ENCODE results near the gene ABHD6. TPM values are rescaled to one million over a fixed set of nuclear protein-coding genes. Genes with fewer than 3 reads are reported as not detected.
"Not testable (repeated sequence)": the region's sequence is repeated elsewhere in the genome, so short reads cannot be mapped to it uniquely, and the experiment has no call there.

The ABHD6 gene, protein sequence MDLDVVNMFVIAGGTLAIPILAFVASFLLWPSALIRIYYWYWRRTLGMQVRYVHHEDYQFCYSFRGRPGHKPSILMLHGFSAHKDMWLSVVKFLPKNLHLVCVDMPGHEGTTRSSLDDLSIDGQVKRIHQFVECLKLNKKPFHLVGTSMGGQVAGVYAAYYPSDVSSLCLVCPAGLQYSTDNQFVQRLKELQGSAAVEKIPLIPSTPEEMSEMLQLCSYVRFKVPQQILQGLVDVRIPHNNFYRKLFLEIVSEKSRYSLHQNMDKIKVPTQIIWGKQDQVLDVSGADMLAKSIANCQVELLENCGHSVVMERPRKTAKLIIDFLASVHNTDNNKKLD
- 8.4 and 9.5 TPM in 2 replicates for total RNA-seq

DNA sequence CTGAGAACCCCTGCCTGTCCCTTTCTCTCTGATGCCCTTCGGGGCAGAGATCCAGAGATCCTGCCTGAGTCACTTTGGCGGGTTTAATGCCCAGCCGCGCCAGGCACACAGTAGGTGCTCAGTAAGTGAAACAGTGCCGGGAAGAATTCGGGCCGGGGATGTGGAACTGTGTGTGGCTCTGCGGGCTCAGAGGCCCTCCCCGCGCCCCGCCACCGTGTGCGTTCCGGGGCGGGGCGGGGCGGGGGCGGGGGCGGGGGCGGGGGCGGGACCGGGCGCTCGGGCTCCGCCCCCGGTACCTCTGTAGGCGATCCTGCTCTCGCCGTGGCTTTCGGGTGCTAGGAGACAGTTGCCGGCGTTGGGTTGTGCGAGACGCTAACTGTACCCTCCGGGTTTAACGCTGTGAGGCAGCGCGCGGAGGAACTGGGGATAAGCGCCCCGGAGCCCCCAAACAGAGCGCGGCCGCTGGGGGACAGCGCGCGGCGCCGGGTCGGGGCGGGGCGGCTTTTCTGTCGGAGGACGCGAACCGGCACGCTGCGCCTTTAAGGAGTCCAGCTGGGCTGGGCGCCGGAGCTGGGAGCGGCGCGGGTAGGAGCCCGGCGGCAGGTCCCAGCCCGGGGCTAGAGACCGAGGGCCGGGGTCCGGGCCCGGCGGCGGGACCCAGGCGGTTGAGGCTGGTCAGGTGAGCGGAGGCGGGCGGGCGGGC is at the start of gene ABHD6:
ABHD6 (plus strand) TSS at position 555 of the 703 bp plus-strand sequence. CDS start 18,795 bp downstream, outside the sequence.
- no peak for DNase-seq (ENCODE audit: extremely low read depth, low read depth, low spot score)

- no peak for DNase-seq (ENCODE audit: extremely low read depth, low read depth, low spot score)
Observed at GRCh38 chr3:58188173-58188564, 49.4 kb upstream of the ABHD6 start.

- DNase-seq (ENCODE audit: extremely low read depth, low read depth, low spot score) = no peak
Observed at GRCh38 chr3:58188921-58189451, 48.6 kb upstream of the ABHD6 start.

- DNase-seq (ENCODE audit: extremely low read depth, low read depth, low spot score) = no peak
Observed at GRCh38 chr3:58189691-58190090, 47.9 kb upstream of the ABHD6 start.

- no peak for DNase-seq (ENCODE audit: extremely low read depth, low read depth, low spot score)
Observed at GRCh38 chr3:58190291-58190690, 47.3 kb upstream of the ABHD6 start.

DNA sequence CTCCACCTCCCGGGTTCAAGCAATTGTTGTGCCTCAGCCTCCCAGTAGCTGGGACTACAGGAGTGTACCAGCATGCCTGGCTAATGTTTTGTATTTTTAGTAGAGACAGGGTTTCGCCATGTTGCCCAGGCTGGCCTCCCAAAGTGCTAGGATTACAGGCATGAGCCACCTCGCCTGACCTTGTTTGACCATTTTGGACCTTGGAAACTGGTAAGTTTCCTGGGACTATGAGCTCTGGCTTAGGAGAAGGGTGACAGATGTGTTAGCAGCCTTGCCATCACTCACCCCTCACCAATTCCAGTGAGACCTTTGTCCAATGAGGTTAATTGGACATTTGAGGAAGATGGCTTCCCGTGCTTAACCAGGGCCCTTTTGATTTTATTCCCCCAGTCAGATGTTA is 46.7 kb upstream of the ABHD6 start:
- no peak for DNase-seq (ENCODE audit: extremely low read depth, low read depth, low spot score)

DNA sequence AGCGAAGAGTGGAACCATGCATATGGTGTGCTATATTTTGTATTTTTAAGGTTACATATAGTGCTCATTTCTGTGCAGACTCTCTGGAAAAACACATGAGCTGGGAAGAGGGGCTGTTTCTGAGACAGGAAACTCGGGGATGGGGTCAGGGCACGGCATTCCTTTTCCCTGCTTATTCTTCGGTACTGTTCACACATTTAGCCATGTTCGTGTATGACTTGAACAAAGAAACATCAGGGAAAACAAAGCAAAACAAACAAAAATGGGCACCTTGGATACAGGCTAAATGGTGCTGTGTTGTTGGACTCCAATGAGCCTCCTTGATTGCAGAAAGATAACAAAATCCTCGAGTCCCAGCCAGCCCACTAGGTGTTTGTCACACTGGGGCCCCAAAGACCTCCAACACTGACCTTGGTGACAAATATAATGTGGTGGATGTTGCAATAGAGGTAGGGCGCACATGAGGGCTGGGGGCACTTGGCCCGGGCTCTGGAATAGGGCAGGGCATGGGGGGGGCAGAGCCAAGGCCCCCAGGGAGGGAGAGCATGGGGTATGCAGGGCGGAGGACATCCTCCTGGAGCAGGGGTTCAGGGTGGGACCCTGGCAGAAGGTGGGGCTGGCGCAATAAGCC is 46.1 kb upstream of the ABHD6 start:
- DNase-seq (ENCODE audit: extremely low read depth, low read depth, low spot score) = no peak

GRCh38 chr3:58192069-58192468 is 45.5 kb upstream of the ABHD6 start:
- no peak for DNase-seq (ENCODE audit: extremely low read depth, low read depth, low spot score)

DNA sequence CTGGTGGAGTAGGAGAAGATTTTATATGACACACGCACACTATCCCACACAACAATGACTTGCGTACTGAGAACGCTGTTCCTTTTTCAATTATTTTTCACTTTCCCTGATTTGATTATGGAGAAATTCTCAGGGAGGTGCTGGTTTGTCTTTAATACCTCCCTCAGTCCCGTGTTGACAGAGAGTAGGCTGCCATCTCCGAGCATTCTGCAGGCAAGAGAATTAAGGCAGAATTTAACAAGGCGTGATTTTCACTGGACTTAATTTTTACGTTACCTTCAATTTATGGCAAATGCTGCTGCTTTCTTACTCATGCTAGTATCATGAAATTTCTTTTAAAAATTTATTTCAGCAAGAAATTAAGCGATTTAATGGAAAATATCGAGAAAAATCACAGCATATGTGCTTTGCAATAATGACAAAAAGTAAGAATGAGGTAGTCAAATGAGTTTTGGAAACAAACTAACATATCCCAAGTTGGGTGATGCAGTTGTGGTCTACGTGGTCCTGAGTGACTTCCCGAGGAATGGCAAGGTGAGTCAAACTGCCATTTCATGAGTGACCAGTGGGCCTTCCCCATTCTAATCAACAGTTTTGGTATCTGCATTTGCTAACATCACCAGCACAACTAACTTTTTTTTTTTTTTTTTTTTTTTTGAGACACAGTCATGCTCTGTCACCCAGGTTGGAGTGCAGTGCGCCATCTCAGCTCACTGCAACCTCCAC is 43.7 kb upstream of the ABHD6 start:
- DNase-seq (ENCODE audit: extremely low read depth, low read depth, low spot score) = no peak

- no peak for DNase-seq (ENCODE audit: extremely low read depth, low read depth, low spot score)
Observed at GRCh38 chr3:58197588-58197987, 40.0 kb upstream of the ABHD6 start.

DNA sequence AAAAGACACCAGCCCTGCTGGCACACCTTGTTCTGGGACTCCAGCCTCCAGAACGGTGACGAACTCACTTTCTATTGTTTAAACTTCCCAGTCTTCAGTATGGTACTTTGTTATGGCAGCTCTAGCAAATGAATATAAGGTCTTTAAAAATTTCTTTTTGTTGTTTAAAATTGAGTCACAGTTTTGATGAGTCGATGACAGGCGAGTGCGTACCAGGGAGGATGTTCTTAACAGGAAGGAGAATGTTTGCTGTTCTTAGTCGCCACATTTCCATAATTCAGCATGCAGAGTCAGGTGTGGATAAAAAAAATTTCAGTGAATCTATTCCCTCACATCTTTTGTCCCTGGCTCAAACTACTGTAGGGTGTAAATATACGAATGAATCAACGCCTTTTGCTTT is 39.2 kb upstream of the ABHD6 start:
- no peak for DNase-seq (ENCODE audit: extremely low read depth, low read depth, low spot score)

- DNase-seq (ENCODE audit: extremely low read depth, low read depth, low spot score) = no peak
Observed at GRCh38 chr3:58198804-58199203, 38.8 kb upstream of the ABHD6 start.

DNA sequence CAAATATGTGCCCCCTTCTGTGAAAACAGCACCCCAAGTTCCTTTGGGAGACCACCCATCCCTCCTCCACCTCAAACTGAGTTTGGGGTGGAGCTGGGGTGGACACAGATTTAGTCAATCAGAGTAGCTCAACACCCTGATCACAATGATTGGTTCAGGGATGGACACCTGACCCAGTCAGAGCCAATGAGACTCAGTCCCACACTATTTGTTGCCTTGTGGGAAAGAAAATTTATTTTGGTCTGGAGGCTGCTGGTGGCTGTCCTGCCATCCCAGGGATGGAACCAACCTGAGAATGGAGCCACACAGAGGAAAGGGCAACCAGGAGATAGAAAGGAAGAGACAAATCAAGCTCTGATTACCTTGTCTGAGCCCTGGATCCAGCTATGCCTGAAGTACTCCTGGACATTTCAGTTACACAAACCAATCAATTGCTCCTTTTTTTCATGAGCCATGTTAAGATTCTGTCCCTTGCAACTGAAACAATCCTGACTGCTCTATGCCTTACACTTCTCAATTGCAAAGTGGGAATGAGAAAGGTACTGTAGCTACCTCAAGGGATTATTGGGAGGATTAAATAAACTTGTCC is 37.4 kb upstream of the ABHD6 start:
- DNase-seq (ENCODE audit: extremely low read depth, low read depth, low spot score) = no peak

DNA sequence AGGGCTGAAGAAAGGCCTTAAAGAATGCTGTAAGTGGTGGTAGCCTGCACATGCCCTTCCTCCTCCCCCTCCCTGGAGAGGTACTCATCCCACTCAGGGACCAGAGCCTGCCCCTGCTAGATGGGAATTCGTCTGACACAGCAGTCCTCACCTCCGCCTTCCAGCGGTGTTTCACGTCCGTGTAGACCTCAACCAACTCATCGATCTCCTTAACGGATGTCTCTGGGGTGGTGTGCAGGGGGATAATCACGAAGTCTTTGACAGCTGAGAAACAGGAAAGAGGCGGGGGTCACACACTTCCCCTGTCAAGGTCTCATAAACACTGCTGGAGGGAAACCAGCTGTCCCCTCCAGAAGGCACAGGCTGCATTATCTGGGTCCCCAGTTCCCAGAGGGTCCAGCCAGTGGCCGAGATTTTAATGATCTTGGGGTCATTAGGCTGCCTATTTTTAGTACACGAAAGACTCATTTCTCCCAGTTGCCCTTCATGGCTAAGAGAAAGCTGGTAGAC is 36.7 kb upstream of the ABHD6 start:
- no peak for DNase-seq (ENCODE audit: extremely low read depth, low read depth, low spot score)

- not testable (repeated sequence) for DNase-seq (ENCODE audit: extremely low read depth, low read depth, low spot score)
Observed at GRCh38 chr3:58201451-58201850, 36.1 kb upstream of the ABHD6 start.

GRCh38 chr3:58202917-58203360 is 34.7 kb upstream of the ABHD6 start:
- no peak for DNase-seq (ENCODE audit: extremely low read depth, low read depth, low spot score)

DNA sequence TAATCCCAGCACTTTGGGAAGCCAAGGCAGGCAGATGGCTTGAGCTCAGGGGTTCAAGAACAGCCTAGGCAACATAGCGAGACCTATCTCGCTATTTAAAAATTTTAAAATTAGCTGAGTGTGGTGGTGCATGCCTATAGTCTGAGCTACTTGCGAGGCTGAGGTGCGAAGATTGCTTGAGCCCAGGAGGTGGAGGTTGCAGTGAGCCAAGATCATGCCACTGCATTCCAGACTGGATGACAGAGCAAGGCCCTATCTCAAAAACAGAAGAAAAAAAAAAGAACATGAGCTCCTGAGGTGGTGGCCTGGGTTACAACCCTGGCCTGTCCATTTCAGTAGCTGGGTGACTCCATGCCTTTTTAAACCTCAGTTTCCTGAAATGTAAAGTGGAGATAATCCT is 34.1 kb upstream of the ABHD6 start:
- no peak for DNase-seq (ENCODE audit: extremely low read depth, low read depth, low spot score)

GRCh38 chr3:58204720-58205119 is 32.9 kb upstream of the ABHD6 start:
- no peak for DNase-seq (ENCODE audit: extremely low read depth, low read depth, low spot score)

- DNase-seq (ENCODE audit: extremely low read depth, low read depth, low spot score) = no peak
Observed at GRCh38 chr3:58205981-58206380, 31.6 kb upstream of the ABHD6 start.

GRCh38 chr3:58206406-58207011 is 31.1 kb upstream of the ABHD6 start:
- no peak for DNase-seq (ENCODE audit: extremely low read depth, low read depth, low spot score)

All from glomerular endothelial cell (primary cell).